ENCODE measurements around the gene KCTD2.

KCTD2 gene

GRCh38 chr17:75109407-75110233 lies 62.6 kb downstream of the KCTD2 start, which contains the start of gene ARMC7:
Gene ARMC7 (plus strand): TSS chr17:75109969. CDS start chr17:75110289, 320 bp downstream.
- Histone ChIP-seq H3K27me3 (ENCODE audit: low read length) (no peaks in the 10 kb centered on the region), H3K9me3 (ENCODE audit: insufficient read depth, low read length) (no peaks in the 10 kb centered on the region), H3K4me3 (ENCODE audit: insufficient read depth, low read length, poor library complexity, severe bottlenecking) (peak within 1 kb of the TSS; percentile 63), H3F3A (ENCODE audit: insufficient read depth) (peaks cover 16% of the 10 kb centered on the region; the same call in 1 of the 2 replicates), H3K9ac (ENCODE audit: low read length) (peak within 1 kb of the TSS; percentile 60), H3K79me2 (ENCODE audit: insufficient read depth, low read length) (0 out of 2 replicates have a peak, but pooled peaks cover 8% of the 10 kb centered on the region), H3K9me2 (replicated peaks; ENCODE audit: insufficient read depth, low read length) (no peaks in the 10 kb centered on the region), H4K20me1 (ENCODE audit: low read depth, low read length) (no peaks in the 10 kb centered on the region), H3K36me3 (ENCODE audit: low read length) (no peaks in the 10 kb centered on the region), H3K4me2 (ENCODE audit: low read depth, low read length, poor library complexity, severe bottlenecking) (peak within 1 kb of the TSS; percentile 64), H2AFZ (ENCODE audit: low read depth, low read length, severe bottlenecking) (peak within 1 kb of the TSS; percentile 72), H3K27ac (ENCODE audit: low read depth, low read length) (no peak within 1 kb of the TSS; the same call in 1 of the 2 replicates)
- no peak for TF ChIP-seq EZH2phosphoT487 (conservative IDR thresholded peaks at IDR 0.05; ENCODE audit: low read length)
- TF ChIP-seq CTCF (IDR thresholded peaks at IDR 0.05; ENCODE audit: insufficient read depth, low read length, poor library complexity, severe bottlenecking), result no peak

- Histone ChIP-seq H2AFZ (ENCODE audit: low read depth, low read length, severe bottlenecking) (peak overlapping the region; percentile 72), H3K9ac (ENCODE audit: low read length) (peak overlapping the region; percentile 60), H3K27ac (ENCODE audit: low read depth, low read length) (no peak overlapping the region), H3K27me3 (ENCODE audit: low read length) (no peaks in the 10 kb centered on the region), H3K9me2 (replicated peaks; ENCODE audit: insufficient read depth, low read length) (no peaks in the 10 kb centered on the region), H3K79me2 (ENCODE audit: insufficient read depth, low read length) (0 out of 2 replicates have a peak, but pooled peaks cover 8% of the 10 kb centered on the region), H3K4me2 (ENCODE audit: low read depth, low read length, poor library complexity, severe bottlenecking) (peak overlapping the region; percentile 64), H3F3A (ENCODE audit: insufficient read depth) (peaks cover 16% of the 10 kb centered on the region; the same call in 1 of the 2 replicates), H3K36me3 (ENCODE audit: low read length) (no peaks in the 10 kb centered on the region), H3K4me3 (ENCODE audit: insufficient read depth, low read length, poor library complexity, severe bottlenecking) (peak overlapping the region; percentile 63), H3K9me3 (ENCODE audit: insufficient read depth, low read length) (no peaks in the 10 kb centered on the region), H4K20me1 (ENCODE audit: low read depth, low read length) (no peaks in the 10 kb centered on the region)
- TF ChIP-seq EZH2phosphoT487 (conservative IDR thresholded peaks at IDR 0.05; ENCODE audit: low read length), result no peak
- TF ChIP-seq CTCF (IDR thresholded peaks at IDR 0.05; ENCODE audit: insufficient read depth, low read length, poor library complexity, severe bottlenecking), result no peak
Observed at GRCh38 chr17:75110234-75110937, 63.4 kb downstream of the KCTD2 start.

GRCh38 chr17:75111777-75112335 lies 64.8 kb downstream of the KCTD2 start:
- Histone ChIP-seq H3K36me3 (ENCODE audit: low read length) (no peaks in the 10 kb centered on the region), H3K9ac (ENCODE audit: low read length) (no peak overlapping the region), H2AFZ (ENCODE audit: low read depth, low read length, severe bottlenecking) (no peak overlapping the region), H3K27ac (ENCODE audit: low read depth, low read length) (peak overlapping the region; percentile 28; the same call in 1 of the 2 replicates), H3K9me2 (replicated peaks; ENCODE audit: insufficient read depth, low read length) (no peaks in the 10 kb centered on the region), H3K4me3 (ENCODE audit: insufficient read depth, low read length, poor library complexity, severe bottlenecking) (no peak overlapping the region), H3K27me3 (ENCODE audit: low read length) (no peaks in the 10 kb centered on the region), H4K20me1 (ENCODE audit: low read depth, low read length) (no peaks in the 10 kb centered on the region), H3K4me2 (ENCODE audit: low read depth, low read length, poor library complexity, severe bottlenecking) (peak overlapping the region; percentile 36), H3F3A (ENCODE audit: insufficient read depth) (peaks cover 16% of the 10 kb centered on the region; the same call in 1 of the 2 replicates), H3K79me2 (ENCODE audit: insufficient read depth, low read length) (0 out of 2 replicates have a peak, but pooled peaks cover 8% of the 10 kb centered on the region), H3K9me3 (ENCODE audit: insufficient read depth, low read length) (no peaks in the 10 kb centered on the region)
- TF ChIP-seq EZH2phosphoT487 (conservative IDR thresholded peaks at IDR 0.05; ENCODE audit: low read length) (no peak), CTCF (IDR thresholded peaks at IDR 0.05; ENCODE audit: insufficient read depth, low read length, poor library complexity, severe bottlenecking) (no peak)
